Amniotic stem cell (primary cell): Measurements from ENCODE around the gene DEDD2.
A peak's percentile ranks its signal among the peaks of the same experiment; 100 is the strongest.

ENCODE experiments used
- DNase-seq: peaks from one replicate; lab custom pipeline; 2025; lab: John Stamatoyannopoulos, UW

Gene DEDD2

DNA sequence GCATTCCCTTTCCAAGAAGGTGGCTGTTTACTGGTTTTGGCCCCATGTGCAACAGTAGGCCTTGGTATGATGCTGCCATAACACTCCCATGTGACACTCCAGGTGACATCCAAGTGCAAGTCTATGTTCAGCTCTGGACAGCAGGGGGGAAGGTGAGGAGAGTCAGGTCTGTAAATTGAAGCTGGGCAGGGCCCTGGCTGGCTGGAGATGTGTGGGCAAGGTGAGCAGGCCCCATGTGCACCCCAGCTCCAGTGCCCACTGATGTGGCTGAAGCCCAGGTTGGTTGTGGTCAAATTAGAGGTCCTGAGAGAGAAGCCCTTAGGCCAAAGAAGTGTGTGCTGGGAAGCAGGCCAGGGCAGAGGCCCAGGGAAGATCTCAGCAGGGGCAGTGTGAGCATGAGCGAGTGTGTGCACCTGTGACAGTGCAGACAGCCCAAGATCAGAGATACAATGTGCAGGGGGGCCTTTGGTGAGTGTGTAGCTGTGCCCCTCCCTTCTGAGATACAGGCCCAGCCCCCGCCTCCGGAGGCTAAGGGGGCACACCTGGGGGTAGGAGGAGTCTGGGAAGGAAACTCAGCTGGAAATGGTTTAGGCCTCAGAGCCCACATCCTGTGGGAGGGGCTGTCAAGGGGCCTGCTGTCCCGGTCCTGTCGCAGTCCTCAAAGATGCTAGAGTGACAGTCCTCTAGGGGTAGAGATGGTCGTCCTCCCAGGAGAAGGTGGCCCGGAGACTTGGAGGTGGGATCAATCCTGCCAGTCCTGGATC is 18.6 kb downstream of the DEDD2 start:
- no peak for DNase-seq

DNA sequence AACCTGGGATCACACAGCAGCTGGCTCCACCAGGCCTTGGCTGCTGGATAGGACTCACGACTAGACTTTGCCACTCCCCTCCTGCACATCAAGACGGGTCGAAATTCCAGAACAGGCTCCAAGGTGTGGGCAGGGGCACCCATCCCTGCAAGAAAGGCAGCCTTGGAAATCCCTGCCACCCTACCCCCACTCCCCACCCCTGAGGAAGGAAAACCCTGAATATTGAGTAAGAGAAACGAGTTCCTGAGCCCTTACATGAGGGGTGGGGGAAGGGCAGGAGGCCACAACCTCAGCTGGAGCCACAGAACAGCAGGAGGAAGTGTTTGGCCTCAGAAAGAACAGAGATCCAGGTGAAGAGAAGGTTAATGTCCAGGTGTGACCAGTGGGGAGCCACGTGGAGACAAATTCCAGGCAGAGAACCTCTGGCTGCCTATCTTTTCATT is 20.1 kb downstream of the DEDD2 start:
- no peak for DNase-seq

DNA sequence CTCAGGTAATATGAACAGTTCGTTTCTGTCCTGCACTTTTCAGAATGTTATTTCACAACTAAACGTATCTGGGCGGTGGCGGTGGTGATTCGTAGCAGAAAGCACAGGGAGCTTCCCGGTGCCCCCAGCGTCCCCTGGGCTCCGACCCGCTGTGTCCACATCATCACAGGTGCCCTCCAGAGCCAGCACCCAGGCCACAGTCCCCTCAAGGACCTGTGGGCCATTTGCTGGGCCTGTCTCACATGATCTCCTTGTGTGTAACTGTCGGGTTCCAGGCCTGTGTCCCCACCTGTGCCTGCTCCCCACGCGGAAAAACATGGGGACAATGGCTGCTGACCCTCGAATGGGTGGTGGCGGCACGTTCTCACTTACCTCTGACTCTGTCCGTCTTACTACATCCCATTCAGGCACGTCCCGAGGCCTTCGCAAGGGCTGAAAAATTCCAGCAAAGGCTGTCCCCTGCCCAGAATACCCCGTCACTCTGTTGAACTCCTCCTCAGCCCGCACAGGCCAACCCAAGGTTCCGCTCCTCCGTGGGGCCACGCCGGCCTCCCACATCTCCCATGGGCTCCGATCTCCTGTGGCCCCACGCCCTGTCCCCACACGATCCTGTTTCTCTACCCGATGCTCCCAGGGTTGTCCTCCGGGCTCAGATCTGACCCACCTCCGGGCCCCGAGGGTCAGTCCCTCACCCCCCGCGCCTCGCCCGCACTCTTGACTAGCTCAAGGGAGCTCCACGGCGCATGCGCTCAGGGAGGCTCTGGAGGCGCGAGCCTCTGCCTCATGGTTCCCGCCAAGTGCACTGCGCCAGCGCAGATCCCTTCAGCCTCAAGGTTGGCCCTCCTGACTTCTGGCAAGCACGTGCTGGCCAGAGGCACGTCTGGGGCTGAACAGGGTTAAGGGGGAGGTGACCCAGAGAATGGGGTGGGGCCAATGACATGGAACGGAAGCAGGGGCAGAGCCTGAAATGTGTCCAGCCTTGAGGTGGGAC is 21.2 kb downstream of the DEDD2 start:
- DNase-seq, result no peak

- no peak for DNase-seq
Observed at GRCh38 chr19:42193706-42194105, 23.8 kb downstream of the DEDD2 start.

DNA sequence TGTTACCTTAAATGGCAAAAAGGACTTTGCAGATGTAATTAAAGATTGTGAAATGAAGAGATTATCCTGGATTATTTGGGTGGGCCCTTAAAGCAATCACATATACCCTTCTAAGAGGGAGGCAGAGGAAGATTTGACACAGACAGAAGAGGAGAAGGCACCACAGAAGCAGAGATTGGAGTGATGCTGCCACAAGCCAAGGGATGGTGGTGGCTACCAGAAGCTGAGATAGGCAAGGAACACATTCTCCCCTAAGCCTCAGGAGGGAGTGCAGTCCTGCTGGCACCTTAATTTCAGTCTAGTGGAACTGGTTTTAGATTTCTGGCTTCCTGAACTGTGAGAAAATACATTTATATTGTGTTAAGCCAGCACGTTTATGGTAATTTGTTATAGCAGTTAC is 24.2 kb downstream of the DEDD2 start:
- no peak for DNase-seq

GRCh38 chr19:42191855-42192254 is 25.6 kb downstream of the DEDD2 start:
- no peak for DNase-seq

DNA sequence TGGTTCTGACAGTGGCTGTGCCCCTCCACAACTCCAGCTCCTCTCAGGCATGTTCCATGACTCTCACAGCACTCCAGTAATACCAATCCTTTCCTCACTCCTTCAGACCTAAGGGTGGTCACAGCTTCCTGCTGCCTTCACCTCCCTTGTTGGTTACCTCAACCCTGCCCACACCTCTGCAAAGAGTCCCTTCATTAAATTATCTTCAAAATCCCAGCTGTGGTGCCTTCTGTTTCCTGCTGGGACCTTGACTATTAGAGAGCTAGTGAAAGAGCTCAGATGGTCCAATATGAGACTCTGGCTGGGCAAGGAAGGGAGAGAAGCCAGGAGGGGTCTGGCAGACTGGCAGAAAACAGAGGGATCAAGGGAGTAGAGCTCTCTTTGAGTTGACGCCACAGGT is 26.1 kb downstream of the DEDD2 start:
- DNase-seq, result no peak

- no peak for DNase-seq
Observed at GRCh38 chr19:42189133-42189532, 28.3 kb downstream of the DEDD2 start.

- no peak for DNase-seq
Observed at GRCh38 chr19:42188665-42189064, 28.8 kb downstream of the DEDD2 start.

GRCh38 chr19:42185277-42185676 is 32.2 kb downstream of the DEDD2 start:
- no peak for DNase-seq

DNA sequence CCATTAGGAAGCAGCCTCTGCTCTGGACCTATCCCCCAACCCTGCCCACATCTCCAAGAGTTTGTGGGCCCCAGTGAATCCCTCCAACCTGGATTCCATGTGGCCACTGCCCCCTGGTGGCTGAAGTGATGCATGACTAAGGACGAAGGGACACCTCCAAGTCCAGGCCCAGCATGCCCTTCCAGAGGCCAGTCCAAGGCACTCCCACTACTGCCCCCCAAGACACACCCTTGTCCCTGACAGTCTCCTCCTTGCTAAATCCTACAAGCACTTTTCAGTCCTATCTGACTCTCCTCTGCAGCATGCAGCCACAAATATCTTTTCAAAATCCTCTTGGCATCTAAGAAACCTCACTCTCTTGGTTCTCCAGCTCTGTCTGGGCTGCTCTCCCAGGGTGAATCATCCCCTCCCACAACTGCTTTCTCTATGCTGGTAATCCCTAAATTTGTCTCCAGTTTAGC is 33.0 kb downstream of the DEDD2 start:
- peak; percentile 79 for DNase-seq

- DNase-seq, result no peak
Observed at GRCh38 chr19:42178791-42179674, 38.4 kb downstream of the DEDD2 start.

GRCh38 chr19:42177686-42178019 is 39.8 kb downstream of the DEDD2 start:
- DNase-seq, result no peak

GRCh38 chr19:42176990-42177685 is 40.3 kb downstream of the DEDD2 start:
- peak; percentile 81 for DNase-seq

DNA sequence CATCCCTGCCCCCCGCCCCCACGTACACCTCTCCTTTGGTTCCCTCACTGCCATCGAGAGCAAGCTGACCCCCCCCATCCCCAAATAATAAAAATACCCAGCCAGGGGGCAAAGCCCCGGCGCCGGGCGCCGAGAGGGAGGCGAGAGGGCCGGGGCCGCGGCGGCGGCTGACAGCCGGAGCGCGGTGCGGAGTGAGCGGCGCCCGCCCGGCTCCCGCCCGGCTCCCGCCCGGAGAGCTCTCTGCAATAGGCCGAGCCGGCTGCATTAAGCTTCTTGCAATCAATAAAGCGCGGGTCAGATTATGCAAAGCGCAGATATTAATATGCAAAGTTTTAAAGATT is 40.9 kb downstream of the DEDD2 start:
- DNase-seq, result no peak

GRCh38 chr19:42175952-42176648 is 41.4 kb downstream of the DEDD2 start:
- no peak for DNase-seq

GRCh38 chr19:42174958-42175734 is 42.3 kb downstream of the DEDD2 start:
- DNase-seq, result no peak

DNA sequence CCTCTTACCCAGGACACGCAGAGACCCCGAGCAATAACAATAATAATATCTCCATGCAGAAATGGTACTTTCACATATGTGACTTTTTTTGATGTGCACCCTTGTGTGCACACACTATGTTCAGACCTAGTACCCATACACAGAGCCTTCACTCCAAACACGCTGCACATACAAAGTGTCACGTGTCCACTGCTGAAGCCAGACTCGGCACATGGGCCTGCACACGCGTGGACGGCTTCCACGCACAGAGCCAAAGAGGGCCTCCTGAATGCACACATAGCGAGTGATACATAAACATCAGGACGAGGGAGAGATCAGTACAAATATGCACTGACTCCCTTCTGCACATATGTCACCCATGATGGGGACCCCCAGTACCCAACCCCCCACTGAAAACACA is 43.3 kb downstream of the DEDD2 start:
- no peak for DNase-seq

DNA sequence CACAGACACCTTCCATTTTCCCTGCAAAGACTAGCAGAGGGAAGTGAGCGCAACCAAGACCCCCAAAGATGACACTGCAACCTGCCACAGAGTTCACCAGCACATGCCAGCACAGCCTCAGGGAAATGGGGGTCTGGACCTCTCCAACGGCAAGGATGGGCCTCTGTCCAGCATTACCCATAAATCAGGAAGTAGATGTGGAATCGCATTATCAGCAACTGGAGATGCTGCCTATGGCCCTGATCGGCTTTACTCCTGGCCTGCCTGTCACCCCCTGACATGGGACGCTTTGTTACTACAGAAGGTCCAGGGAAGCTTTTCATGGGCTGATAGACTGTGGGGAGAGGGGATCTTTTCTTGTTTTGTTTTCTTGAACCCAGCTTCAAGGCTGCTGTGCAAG is 43.8 kb downstream of the DEDD2 start:
- DNase-seq, result no peak

GRCh38 chr19:42172261-42172660 is 45.2 kb downstream of the DEDD2 start:
- no peak for DNase-seq
